Daoy (cell line): ENCODE results near the gene BORCS8. TPM values are rescaled to one million over a fixed set of nuclear protein-coding genes. Genes with fewer than 3 reads are reported as not detected.

Experiments used
- DNase-seq: peaks from one replicate; pipeline ENCODE4 v3.0.0-alpha.2; 2015; ENCODE audit warnings: low read depth
- total RNA-seq: library from RNA; depleted of rRNA; stranded (reverse); fragments of >200 nt; shearing (Covaris generic); gene quantifications from 2 replicates; pipeline ENCODE4 v1.2.3, GENCODE V29; 2014

BORCS8 gene
- total RNA-seq, 1 experiment from 2014 or later = 18.7 TPM

- no peak for DNase-seq
Observed at GRCh38 chr19:19214159-19214490, 22.2 kb upstream of the BORCS8 start.

DNA sequence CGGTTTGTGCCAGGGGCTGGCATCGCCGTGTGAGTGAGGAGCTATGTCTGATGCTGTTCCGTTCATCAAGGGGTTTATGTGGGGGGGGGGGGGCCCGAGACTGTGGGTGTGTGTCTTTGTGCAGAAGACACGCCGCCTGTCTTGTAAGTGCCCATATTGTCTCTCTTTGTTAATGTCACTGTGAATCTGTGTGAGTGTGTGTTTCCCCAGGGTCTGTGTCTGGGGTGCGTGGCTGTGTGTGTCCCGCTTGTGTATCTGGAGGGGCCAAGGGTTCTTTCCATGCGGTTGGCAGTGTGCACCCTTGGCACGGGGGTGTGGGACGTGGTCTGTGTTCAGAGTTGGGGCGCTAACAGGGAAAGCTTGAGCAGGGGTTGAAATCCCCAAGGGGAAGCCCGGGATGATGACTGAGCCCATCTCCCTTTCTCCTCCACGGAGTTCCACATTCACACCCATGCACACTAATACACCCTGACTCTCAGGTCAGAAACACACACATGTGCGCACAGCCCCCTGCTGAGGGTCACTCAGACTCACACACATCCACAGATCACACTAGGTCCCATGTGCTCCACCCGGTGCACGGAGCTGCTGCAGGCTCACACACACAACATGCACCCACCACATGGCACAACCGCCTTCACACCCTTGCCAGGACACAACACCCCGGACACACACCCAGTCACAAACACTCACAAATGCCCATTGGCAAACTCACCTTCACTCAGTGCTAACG, 21.6 kb upstream of the BORCS8 start:
- DNase-seq = no peak

DNA sequence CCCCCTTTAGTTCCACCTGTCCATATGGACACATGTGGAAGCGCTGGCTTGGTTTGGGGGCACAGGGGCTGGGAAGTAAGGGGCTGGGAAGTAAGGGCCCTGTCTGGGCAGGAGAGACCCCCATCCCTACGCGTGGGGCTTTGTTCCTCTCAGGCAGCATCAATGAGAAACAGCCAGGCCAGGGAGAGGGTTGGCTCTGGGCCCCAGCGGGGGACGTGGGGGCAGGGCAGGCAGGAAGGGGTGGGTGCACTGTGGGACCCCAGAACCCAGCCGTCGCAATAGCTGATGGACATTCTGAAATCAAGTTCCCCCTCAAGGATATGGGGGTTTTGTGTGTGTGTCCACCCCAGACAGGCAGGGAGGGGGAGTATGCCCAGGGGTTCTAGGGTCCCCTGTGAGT, 21.0 kb upstream of the BORCS8 start:
- no peak for DNase-seq

GRCh38 chr19:19211499-19212420, 19.8 kb upstream of the BORCS8 start, which contains the start of gene NCAN:
NCAN (plus strand) TSS chr19:19211958; CDS start chr19:19216954, 4,996 bp downstream.
- no peak for DNase-seq

- peak; percentile 36 for DNase-seq
Observed at GRCh38 chr19:19209372-19209771, 17.4 kb upstream of the BORCS8 start.

DNA sequence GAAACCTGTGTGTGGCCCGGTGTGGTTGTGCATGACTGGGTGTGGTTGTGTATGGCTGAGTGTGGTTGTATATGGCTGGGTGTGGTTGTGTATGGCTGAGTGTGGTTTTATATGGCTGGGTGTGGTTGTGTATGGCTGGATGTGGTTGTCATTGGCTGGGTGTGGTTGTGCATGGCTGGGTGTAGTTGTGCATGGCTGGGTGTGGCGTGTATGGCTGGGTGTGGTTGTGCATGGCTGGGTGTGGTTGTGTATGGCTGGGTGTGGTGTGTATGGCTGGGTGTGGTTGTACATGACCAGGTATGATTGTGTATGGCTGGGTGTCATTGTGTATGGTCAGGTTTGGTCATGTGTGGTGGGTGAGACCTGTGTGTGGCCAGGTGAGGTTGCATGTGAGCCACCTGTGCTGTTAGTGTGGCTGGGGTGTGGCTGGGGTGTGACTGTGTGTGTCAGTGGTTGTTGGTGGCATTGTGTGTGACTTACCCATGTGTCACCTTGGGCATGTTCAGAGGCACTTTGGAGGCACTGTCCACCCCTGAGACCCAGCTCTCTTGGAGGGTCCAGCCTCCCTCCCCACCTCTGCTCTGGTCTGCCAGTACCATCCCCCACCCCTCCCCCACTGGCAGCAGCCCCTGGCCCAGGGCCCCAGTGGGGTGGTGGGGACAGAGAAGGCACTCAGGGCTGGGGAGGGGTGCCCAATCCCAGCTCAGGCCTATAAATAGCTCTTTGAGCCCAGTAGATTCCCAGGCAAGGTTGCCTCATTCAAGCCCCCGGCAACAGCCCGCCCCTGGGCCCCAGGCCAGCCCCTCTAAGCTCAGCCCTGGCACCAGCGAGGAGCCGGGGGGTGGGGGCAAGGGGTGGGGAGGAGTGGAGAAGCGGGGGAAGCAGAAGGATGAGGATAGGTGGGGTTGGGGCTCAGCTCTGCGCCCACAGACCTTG, 16.0 kb upstream of the BORCS8 start:
- no peak for DNase-seq

DNA sequence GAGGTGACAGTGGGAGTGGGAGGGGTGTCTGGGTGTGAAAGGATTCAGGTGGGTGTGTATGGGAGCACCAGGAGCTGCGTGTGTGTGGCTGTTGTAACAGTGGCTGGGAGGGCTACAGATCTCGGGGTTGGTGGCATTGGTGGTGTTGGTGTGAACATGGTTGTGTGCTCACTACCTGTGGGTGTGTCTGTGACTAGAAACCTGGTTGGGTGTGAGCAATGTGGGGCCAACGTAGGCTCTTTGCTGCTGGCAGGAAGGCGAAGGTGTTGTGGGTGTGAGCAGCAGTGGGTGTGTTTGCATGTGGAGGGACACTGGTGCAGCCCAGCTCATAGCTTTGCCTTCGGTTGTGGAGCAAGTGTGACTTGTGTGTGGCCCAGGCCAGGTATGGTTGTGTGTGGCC, 15.0 kb upstream of the BORCS8 start:
- DNase-seq = no peak

DNA sequence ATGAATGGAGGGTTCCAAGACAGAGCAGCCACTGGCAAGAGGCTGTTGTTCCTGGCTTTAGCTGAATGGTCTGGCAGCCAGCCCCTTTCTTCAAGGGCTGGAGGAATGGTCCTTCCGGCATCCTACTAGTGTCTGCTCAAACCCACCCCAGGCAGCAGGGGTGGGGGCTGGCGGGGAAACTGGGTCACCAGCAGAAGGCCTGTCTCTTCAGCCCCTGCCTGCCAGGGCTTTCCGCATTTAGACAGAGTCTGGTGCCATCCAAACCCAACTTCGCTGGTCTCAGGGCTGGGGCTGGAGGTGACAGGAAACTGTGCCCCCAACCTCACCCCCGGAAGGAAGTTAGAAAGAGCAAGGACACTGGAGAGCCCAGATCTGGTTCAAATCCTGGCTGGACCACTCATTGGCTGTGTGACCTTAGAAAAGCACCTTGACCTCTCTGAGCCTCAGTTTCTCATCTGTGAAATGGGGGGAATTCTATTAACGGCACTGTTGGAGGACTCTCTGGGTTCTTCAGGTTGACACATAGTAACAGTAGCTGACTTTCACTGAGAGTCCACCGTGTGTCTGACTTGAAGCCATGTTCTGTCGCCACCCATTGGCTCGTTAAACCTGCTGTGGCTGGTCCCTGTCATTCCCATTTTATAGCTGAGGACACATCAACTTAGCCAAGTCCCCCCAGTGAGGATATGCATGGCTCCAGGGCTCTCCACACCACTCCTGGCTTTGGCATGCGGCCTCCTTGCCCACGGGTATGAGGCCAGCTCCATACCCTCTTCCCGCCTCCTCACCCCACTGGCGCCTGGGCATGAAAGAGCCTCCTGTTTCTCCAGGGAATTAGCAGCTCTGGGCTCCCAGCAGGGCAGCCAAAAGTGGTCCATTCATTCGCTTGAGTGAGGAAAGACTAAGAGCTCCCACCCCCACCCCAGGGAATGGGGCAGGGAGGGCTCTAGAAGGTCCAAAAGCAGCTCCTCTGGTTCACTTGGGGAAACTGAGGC, 13.8 kb upstream of the BORCS8 start:
- DNase-seq = no peak

DNA sequence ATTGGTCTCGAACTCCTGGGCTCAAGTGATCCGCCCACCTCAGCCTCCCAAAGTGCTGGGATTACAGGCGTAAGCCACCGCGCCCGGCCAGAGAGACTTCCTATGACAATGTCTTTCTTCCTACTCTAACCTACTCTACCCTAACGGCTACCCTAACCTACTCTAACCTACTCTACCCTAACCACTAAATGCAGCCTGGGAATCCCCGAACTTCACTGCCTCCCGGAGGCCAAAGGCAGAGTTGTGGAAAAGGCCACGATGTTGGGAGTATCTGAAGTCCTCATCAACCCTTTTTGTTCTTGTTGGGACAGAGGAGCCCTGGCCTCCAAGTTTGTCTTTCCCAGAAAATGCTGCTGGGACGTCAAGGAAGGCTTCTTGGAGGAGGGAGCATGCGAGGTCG, 12.2 kb upstream of the BORCS8 start:
- no peak for DNase-seq

DNA sequence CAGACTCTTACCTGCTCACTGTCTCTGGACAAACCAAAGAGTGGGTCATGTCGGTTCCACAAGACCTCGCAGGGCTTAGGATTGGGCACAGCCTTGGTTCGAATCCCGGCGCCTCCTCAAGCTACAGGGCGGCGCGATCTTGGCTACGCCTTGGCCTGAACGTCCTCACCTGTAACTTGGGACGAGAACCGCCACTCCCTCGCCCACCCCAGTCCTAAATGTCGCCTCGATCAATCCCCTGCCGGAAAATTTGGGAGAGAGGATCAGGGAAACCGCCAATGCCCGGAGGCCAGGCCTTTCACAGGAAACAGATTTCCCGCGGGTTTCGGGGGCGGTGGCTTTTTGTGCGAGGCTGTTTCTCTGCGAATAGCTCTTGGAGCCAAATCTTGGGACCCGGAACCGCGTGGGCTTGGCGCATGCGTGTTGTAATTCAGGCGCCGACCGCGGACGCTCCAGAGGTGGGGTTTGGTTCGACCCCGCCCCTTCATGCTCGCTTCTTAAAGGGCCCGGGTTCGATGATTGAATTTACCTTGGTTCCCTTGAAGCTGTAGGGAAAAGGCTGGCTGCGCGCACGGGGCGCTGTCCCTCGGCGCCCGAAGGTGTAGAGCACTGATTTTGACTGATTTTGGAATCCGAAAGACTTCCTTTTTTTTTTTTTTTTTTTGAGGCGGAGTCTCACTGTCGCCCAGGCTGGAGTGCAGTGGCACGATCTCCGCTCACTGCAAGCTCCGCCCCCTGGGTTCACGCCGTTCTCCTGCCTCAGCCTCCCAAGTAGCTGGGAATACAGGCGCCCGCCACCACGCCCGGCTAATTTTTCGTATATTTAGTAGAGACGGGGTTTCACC, 11.3 kb upstream of the BORCS8 start, which contains the start of gene NR2C2AP:
Gene NR2C2AP (minus strand): TSS at position 403 of the 845 bp plus-strand sequence. CDS start 354 bp downstream, at position 49.
- peak; percentile 96 for DNase-seq

DNA sequence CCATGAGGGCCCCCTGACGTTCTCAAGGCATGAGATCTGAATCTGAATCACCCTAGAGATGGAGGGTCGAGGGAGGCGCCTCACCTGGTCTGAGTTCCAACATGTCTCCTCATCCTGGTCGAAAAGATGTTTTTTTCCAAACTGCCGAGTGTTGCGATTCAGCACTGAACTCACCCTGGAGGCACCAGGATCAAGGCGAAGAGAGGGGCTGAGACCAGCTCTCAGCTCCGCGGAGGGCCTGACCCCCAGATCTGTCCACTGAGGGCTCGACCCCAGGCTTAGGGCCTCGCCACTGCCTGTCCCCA, 10.7 kb upstream of the BORCS8 start:
- DNase-seq = no peak

DNA sequence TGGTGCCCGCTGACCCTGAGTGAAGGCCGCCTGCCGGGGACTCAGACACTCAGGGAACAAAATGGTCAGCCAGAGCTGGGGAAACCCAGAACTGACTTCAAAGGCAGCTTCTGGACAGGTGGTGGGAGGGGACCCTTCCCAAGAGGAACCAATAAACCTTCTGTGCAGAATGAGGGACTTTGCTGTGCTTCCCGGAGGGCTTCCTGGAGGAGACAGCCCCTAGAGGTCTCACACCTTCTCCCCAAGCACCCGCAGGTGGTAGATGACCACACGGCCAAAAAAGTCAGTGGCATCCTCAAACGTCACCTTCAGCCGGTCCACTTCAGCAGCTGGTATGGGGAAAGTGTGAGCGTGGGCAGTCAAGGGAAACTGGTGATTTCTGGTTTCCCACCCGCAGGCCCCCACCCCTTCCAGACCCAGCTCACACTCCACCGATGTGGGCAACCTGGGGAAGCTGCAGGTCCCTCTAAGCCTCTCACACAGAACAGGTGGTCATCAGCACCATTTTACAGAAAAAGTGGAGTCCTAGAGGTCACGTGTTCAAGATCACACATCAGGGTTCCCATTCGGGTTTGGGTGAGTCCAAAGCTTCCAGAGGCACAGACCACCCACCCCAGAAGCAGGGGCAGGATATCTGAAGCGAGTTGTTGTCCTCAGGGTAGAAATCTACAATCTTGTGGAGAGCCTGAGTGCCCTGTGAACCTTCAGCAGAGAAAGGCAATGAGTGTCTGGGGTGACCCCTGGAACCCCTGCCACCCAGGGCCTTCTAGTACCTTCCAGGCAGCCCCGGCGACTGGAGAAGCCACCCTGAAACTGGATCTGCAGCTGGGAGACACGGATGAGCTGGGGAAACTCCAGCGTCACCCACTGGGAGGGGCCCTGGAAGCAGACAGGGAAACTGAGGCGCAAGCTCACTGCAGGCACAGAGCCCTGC, 10.0 kb upstream of the BORCS8 start:
- DNase-seq = no peak

DNA sequence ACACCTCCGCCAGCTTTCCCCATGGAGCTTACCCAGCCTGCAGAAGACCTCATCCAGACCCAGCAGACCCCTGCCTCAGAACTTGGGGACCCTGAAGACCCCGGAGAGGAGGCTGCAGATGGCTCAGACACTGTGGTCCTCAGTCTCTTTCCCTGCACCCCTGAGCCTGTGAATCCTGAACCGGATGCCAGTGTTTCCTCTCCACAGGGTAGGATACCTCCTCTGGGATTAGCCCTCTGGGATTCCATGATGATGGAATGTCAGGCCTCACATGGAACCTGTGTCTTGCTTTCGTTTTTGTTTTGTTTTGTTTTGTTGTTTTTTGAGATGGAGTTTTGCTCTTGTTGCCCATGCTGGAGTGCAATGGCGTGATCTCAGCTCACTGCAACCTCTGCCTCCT, 2.0 kb upstream of the BORCS8 start:
- no peak for DNase-seq

DNA sequence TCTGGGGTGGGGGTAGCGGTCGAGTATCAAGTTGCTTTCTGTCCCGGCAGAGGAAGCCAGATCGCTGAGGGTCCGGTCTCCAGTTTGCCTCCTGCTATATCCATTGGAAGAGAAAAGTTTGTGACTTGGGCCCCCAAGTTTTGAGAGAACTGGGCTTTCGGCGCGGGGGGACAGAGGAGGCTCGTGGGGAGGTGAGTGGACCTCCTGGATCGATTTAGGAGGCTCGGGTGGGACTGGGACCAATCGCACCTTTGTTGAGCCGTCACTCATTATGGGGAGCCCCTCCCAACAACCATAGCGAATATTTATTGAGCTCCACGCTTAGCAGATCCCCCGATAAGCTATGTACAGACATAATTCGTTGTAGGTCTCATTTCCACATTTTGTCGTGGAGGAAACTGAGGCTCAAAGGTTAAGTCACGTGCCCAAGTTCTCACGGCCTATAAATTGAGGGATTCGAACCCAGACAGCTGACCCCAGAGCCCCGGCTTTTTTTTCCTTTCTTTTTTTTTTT, 1.0 kb upstream of the BORCS8 start:
- no peak for DNase-seq

- DNase-seq = no peak
Observed at GRCh38 chr19:19191768-19192077, 229 bp downstream of the BORCS8 start.

DNA sequence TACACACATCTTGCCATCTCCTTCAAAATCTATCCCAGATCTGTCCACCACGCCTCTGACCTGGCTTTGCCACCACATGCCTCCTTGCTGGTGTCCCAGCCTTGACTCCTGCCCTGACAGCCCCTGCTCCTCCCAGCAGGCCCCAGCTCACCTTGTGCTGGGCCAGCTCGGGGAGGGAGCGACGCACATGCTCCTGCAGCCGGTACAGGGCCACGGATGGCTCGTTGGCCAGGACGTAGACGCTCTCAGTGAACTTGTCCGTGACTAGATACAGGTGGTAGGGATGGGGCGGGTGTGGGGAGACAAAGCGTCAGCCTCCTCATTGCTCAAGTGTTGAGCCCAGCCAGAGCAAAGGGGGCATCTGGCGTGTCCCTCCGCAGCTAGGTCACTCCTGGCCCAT, 5.2 kb downstream of the BORCS8 start:
- no peak for DNase-seq

GRCh38 chr19:19185853-19186740, 5.9 kb downstream of the BORCS8 start:
- DNase-seq = peak; percentile 53
